Stomach smooth muscle (tissue), 2 donors: ENCODE results near the gene PTTG2.
A peak's percentile ranks its signal among the peaks of the same experiment; 100 is the strongest.
"Not testable (repeated sequence)": the region's sequence is repeated elsewhere in the genome, so short reads cannot be mapped to it uniquely, and the experiment has no call there.

Experiments
- H3K27ac ChIP-seq: one replicate; pipeline ENCODE4 v1.7.0; 2013; ENCODE audit warnings: mild to moderate bottlenecking, low read length, inconsistent platforms
- H3K27me3 ChIP-seq, 2 donors: one replicate each; pipeline ENCODE4 v1.7.0; 2013; ENCODE audit warnings: low read length in 2 of 2; ENCODE audit not compliant: insufficient read depth in 2 of 2, control insufficient read depth in 1 of 2
- H3K36me3 ChIP-seq, 2 donors: one replicate each; pipeline ENCODE4 v1.7.0; 2013; ENCODE audit warnings: low read length in 2 of 2; ENCODE audit not compliant: control insufficient read depth in 2 of 2, insufficient read depth in 2 of 2
- H3K4me1 ChIP-seq: one replicate; pipeline ENCODE4 v1.7.0; 2013; ENCODE audit warnings: low read length; ENCODE audit not compliant: control insufficient read depth, insufficient read depth
- H3K4me3 ChIP-seq, 2 donors: one replicate each; pipeline ENCODE4 v1.7.0; 2013; ENCODE audit warnings: low read length in 2 of 2
- H3K9ac ChIP-seq, 2 donors: one replicate each; pipeline ENCODE4 v1.7.0; 2013; ENCODE audit warnings: low read length in 2 of 2, mild to moderate bottlenecking in 1 of 2
- H3K9me3 ChIP-seq, 2 donors: one replicate each; pipeline ENCODE4 v1.7.0; 2013; ENCODE audit warnings: low read length in 2 of 2; ENCODE audit not compliant: control insufficient read depth in 2 of 2
- donor health status: healthy.
- donor health status: Pancreatic carcinoma.

Gene PTTG2

DNA sequence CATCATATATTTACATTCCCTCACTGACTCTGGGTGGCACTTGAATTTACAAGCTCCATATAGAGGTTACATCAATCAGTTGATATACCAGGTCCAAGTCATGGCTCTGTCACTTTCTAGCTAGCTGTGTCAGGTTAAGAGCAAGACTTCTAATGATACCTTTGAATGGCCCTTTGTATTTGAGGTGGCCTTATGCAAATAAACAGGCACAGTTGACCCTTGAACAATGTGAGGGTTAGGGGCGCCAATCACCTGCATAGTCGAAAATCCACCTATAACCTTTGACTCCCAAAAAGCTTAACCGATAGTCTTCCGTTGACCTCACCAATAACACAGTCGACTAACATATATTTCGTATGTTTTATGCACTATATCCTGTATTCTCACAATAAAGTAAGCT is 1.3 kb upstream of the PTTG2 start:
- H3K27me3 ChIP-seq = no peaks in the 10 kb centered on the region
- no peak overlapping the region for H3K4me3 ChIP-seq
- no peaks in the 10 kb centered on the region for H3K36me3 ChIP-seq
- no peak overlapping the region for H3K27ac ChIP-seq
- H3K9ac ChIP-seq = no peak overlapping the region
- peaks cover 3% of the 10 kb centered on the region for H3K4me1 ChIP-seq
- H3K9me3 ChIP-seq = no peaks in the 10 kb centered on the region

DNA sequence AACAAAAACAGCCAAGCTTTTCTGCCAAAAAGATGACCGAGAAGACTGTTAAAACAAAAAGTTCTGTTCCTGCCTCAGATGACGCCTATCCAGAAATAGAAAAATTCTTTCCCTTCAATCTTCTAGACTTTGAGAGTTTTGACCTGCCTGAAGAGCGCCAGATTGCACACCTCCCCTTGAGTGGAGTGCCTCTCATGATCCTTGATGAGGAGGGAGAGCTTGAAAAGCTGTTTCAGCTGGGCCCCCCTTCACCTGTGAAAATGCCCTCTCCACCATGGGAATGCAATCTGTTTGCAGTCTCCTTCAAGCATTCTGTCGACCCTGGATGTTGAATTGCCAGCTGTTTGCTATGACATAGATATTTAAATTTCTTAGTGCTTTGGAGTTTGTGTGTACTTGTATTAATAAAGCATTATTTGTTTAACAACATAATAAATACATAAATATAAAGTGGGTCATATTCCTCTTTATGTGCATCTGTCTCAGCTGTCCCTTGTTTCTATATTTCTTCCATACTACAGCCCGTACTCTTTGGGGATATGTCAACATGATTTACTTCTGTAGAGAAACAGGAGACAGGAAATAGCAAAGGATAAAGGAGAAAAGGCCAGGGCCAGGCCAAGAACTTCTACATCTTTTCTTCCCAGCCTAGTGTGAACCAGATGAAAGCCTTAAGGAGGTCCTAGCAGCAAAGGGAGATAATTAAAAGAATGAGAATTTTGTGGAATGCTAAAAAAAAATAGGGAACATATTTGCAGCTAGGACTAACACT is 667 bp downstream of the PTTG2 start:
- no peak overlapping the region for H3K9ac ChIP-seq
- H3K27me3 ChIP-seq = no peaks in the 10 kb centered on the region
- no peak overlapping the region for H3K27ac ChIP-seq
- H3K36me3 ChIP-seq = no peaks in the 10 kb centered on the region
- no peaks in the 10 kb centered on the region for H3K9me3 ChIP-seq
- H3K4me1 ChIP-seq = peaks cover 12% of the 10 kb centered on the region
- H3K4me3 ChIP-seq = no peak overlapping the region

DNA sequence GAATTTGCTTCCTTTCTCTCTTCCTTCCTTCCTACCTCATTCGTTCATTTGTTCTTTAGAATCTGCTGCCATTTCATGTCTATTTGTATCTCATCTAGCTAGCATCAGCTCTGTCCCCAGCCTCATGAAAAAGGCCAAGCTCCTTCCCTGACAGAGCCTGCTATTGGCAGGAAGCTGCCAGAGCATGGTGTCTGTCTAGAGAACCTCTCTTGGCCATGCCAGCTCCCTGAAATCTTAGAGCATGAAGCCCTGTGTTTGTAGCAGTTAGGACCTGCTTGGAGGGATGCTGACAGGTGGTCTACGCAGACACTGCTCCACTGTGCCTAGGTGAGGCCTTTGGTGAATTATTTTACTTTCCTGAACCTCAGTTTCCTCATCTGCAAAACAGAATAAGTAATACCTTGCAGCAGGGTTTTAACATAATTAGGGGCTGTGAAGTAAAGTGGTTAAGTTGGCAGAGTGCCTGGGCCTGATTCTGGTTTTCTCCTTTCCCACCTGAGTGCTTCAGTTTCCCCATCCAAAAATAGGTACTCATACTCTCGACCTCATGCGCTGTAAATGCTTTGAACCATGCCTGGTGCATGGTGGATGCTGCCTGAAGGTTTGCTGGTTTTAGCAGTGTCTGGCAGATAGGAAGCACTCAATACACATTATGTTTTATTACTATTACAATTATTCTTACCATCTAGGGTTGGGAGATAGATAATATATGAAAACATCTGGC is 4.7 kb downstream of the PTTG2 start:
- H3K36me3 ChIP-seq = no peaks in the 10 kb centered on the region
- H3K9ac ChIP-seq = no peak overlapping the region
- no peak overlapping the region for H3K4me3 ChIP-seq
- H3K9me3 ChIP-seq = no peaks in the 10 kb centered on the region
- peaks cover 29% of the 10 kb centered on the region for H3K4me1 ChIP-seq
- no peak overlapping the region for H3K27ac ChIP-seq
- no peaks in the 10 kb centered on the region for H3K27me3 ChIP-seq

DNA sequence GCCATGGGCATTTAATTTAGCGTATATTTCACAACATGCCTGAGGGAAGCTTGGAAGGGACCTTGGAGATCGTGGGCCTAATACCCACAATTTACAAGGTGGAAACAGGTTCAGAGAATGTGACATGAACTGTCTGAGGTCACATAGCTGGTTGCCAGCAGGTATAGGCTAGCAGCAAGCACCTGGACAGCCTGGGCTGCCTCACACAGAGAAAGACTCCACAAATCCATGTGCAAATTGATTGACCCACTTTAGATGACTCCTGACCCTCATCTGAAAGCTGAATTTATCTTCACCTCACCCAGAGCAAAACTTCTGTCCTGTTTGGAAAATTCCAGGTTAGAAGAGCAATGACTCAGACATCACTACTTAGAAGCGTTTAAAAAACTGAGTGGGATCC is 5.8 kb downstream of the PTTG2 start:
- Histone ChIP-seq H3K36me3 (no peaks in the 10 kb centered on the region), H3K4me1 (peaks cover 38% of the 10 kb centered on the region), H3K4me3 (no peak overlapping the region), H3K9ac (no peak overlapping the region), H3K27ac (no peak overlapping the region), H3K27me3 (no peaks in the 10 kb centered on the region), H3K9me3 (no peaks in the 10 kb centered on the region)

DNA sequence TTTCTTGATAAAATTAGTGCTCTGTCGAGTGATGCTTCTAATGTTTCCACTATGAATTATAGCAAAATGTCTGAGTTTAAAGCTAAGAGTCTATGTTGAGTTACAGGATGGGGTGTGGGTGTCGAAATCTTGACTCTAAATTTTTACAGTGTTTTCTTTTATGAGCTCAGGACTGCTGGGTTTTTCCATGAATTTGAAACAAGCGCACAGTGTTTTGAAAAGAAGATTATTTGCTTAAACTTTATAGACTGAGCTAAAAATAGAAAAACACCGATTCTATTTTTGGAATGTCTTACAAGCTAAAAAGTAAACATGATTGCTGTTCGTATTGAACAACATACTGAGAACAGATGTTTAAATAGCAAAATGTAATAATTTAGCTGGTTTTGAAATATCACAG is 7.5 kb downstream of the PTTG2 start:
- Histone ChIP-seq H3K9me3 (no peaks in the 10 kb centered on the region), H3K36me3 (no peaks in the 10 kb centered on the region), H3K27ac (no peak overlapping the region), H3K27me3 (no peaks in the 10 kb centered on the region), H3K4me3 (no peak overlapping the region), H3K4me1 (peaks cover 38% of the 10 kb centered on the region), H3K9ac (no peak overlapping the region)

DNA sequence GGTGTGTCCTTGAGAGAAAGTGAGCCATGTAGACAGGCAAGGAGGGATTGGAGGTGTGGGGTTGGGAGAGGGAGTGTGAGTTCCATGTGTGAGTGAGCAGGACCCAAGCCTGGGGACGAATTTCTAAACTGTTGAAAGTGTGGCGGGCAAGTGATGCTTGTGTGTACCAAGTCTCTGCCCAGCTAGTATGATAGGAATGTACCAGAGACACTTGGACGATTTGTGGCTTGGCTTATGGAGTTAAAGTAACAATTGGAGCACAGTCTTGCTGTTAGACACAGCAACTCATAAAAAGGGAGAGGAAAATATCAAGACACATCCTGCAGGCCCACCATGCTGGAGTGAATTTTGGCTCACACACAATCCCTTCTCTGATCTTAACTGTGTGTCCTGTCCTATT is 8.5 kb downstream of the PTTG2 start:
- Histone ChIP-seq H3K36me3 (no peaks in the 10 kb centered on the region), H3K4me3 (no peak overlapping the region), H3K4me1 (peaks cover 42% of the 10 kb centered on the region), H3K27ac (no peak overlapping the region), H3K27me3 (no peaks in the 10 kb centered on the region), H3K9me3 (no peaks in the 10 kb centered on the region), H3K9ac (no peak overlapping the region)

DNA sequence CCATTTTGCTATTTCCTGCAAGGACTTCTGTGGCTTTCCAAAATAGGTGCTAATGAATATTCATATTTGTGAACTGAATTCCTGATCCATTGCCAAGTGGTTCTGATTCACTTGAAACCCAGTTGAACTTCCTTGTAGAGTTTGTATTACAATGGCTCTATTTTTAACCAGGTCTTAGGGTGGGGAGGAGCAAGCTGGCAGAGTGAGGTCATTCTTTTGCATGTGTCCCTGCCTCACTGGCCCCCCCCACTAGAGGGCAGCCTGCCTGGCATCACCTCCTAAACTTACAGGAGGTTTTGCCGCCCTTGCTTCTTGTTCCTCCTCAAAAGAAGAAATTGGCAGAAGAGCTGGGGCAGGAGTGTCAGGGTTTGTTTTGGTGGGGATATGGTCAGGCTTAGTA is 10.5 kb downstream of the PTTG2 start:
- no peak overlapping the region for H3K9ac ChIP-seq
- no peaks in the 10 kb centered on the region for H3K27me3 ChIP-seq
- no peak overlapping the region for H3K4me3 ChIP-seq
- H3K9me3 ChIP-seq = no peaks in the 10 kb centered on the region
- H3K4me1 ChIP-seq = peaks cover 33% of the 10 kb centered on the region
- peak overlapping the region; percentile 53 for H3K27ac ChIP-seq
- no peaks in the 10 kb centered on the region for H3K36me3 ChIP-seq

DNA sequence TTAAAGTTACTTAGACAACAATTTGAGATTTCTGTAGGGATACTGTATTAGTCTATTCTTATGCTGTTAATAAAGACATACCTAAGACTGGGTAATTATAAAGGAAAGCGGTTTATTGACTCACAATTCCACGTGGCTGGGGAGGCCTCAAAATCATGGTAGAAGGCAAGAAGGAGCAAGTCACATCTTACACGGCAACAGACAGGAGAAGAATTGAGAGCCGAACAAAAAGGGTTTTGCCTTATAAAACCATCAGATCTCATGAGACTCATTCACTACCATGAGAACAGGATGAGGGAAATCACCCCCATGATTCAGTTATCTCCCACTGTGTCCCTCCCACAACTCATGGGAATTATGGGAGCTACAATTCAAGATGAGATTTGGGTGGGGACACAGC is 11.0 kb downstream of the PTTG2 start:
- H3K36me3 ChIP-seq = no peaks in the 10 kb centered on the region
- H3K4me1 ChIP-seq = peaks cover 30% of the 10 kb centered on the region
- H3K9me3 ChIP-seq = no peaks in the 10 kb centered on the region
- H3K4me3 ChIP-seq = no peak overlapping the region
- no peaks in the 10 kb centered on the region for H3K27me3 ChIP-seq
- peak overlapping the region; percentile 53 for H3K27ac ChIP-seq
- no peak overlapping the region for H3K9ac ChIP-seq

DNA sequence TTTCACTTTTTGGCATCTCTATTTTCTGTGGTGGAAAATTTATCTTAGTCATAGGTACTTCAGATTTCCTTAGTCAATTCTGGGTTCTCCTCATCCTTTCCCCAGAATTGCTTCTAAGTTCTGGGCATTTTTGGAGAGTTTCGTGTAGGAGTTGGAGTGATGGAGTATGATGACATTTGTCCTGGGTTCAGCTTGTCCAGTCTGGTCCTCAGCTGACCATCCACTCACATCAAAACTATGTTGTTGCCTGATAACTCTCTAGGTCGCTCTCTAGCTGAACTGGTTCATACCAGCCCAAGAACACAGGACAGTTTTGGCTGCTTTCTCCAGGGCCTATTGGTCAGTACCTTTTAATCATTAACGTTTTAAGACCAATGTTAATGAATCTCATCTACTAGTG is 13.2 kb downstream of the PTTG2 start:
- Histone ChIP-seq H3K27ac (peak overlapping the region; percentile 41), H3K4me1 (peaks cover 25% of the 10 kb centered on the region), H3K9ac (no peak overlapping the region)

DNA sequence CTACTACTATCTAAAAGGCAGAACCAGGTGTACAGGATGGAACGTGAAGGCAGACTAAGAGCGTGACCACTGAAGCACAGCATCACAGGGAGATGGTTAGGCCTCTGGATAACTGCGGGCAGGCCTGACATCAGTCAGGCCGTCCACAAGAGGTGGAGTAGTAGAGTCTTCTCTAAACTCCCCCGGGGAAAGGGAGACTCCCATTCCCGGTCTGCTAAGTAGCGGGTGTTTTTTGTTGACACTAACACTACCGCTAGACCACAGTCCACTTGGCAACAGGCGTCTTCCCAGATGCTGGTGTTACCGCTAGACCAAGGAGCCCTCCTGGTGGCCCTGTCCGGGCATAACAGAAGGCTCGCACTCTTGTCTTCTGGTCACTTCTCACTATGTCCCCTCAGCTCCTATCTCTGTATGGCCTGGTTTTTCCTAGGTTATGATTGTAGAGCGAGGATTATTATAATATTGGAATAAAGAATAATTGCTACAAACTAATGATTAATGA is 15.2 kb downstream of the PTTG2 start:
- not testable (repeated sequence) for H3K9ac ChIP-seq, H3K27ac ChIP-seq
- peaks cover 20% of the 10 kb centered on the region for H3K4me1 ChIP-seq

More for the DNA sequence above, 13.2 kb downstream of the PTTG2 start:
- Histone ChIP-seq H3K27me3 (no peaks in the 10 kb centered on the region), H3K9me3 (no peaks in the 10 kb centered on the region), H3K36me3 (no peaks in the 10 kb centered on the region), H3K4me3 (no peak overlapping the region)

DNA sequence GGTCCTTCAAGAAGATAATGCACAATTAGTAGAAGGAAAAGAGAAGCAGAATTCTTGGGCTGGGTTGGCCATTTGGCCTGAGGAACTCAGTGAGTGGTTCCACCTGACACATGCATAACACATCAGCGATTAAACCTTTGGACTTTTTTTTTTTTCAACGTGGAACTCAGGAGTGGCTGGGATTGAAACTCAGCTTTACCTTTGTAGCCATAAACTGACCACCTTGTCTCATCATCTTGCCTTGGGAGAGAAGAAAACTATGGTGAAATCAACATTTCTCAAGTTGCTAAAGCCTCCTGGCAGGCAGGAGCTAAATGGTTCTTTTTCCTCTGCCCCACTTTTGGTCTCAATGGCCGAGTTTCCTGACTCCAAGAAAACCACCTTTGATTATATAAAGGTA is 16.3 kb downstream of the PTTG2 start:
- Histone ChIP-seq H3K9ac (peak overlapping the region; percentile 42 to 65), H3K4me3 (peak overlapping the region; percentile 38 to 58), H3K4me1 (peaks cover 21% of the 10 kb centered on the region), H3K36me3 (no peaks in the 10 kb centered on the region), H3K27me3 (no peaks in the 10 kb centered on the region), H3K9me3 (no peaks in the 10 kb centered on the region), H3K27ac (peak overlapping the region; percentile 82)

More for the DNA sequence above, 15.2 kb downstream of the PTTG2 start:
- not testable (repeated sequence) for H3K36me3 ChIP-seq, H3K27me3 ChIP-seq, H3K9me3 ChIP-seq, H3K4me3 ChIP-seq
